H1 (cell line): ENCODE results near the gene LRRC18. TPM values are rescaled to one million over a fixed set of nuclear protein-coding genes. Genes with fewer than 3 reads are reported as not detected.
A peak's percentile ranks its signal among the peaks of the same experiment; 100 is the strongest.

ENCODE experiments used
- CEBPB ChIP-seq: IDR thresholded peaks from 2 replicates; pipeline ENCODE4 v1.6.1; 2012; ENCODE audit warnings: low read depth, low read length
- CHD7 ChIP-seq: fragments of 300-600 bp; sonication (generic); IDR thresholded peaks from 2 replicates; pipeline ENCODE4 v1.7.1; 2012; ENCODE audit warnings: low read length, moderate library complexity, mild to moderate bottlenecking, inconsistent platforms; ENCODE audit not compliant: insufficient replicate concordance
- HDAC2 ChIP-seq, 2 experiments: fragments of 300-600 bp in 1 of 2; sonication (generic) in 1 of 2; IDR thresholded peaks; 2 replicates each; pipeline ENCODE4 v1.6.1; 2011 to 2012; ENCODE audit warnings: low read depth in 2 of 2, low read length in 2 of 2, mild to moderate bottlenecking in 2 of 2, moderate library complexity in 2 of 2, borderline replicate concordance in 1 of 2, inconsistent platforms in 1 of 2
- MAFK ChIP-seq: IDR thresholded peaks from 2 replicates; pipeline ENCODE4 v1.6.1; 2012; ENCODE audit warnings: low read depth, mild to moderate bottlenecking, improper control_type of control experiment, low read length
- POLR2AphosphoS5 ChIP-seq: IDR thresholded peaks from 2 replicates; pipeline ENCODE4 v1.6.1; 2011; ENCODE audit warnings: low read depth, low read length
- RAD21 ChIP-seq, 2 experiments: IDR thresholded peaks in 1 of 2; conservative IDR thresholded peaks in 1 of 2; 2 replicates each; pipeline ENCODE4 v1.6.1; 2011; ENCODE audit warnings: low read depth in 2 of 2, low read length in 2 of 2, improper control_type of control experiment in 1 of 2, inconsistent platforms in 1 of 2, mild to moderate bottlenecking in 1 of 2, moderate library complexity in 1 of 2
- TBP ChIP-seq: IDR thresholded peaks from 2 replicates; pipeline ENCODE4 v1.6.1; 2011; ENCODE audit warnings: low read depth, low read length, improper control_type of control experiment
- TCF12 ChIP-seq: IDR thresholded peaks from 2 replicates; pipeline ENCODE4 v1.6.1; 2011; ENCODE audit warnings: low read depth, mild to moderate bottlenecking, low read length
- TEAD4 ChIP-seq: IDR thresholded peaks from 2 replicates; pipeline ENCODE4 v1.6.1; 2012; ENCODE audit warnings: low read depth, low read length, inconsistent platforms, mixed read lengths
- YY1 ChIP-seq: IDR thresholded peaks from 2 replicates; pipeline ENCODE4 v1.6.1; 2011; ENCODE audit warnings: low read depth, mild to moderate bottlenecking, low read length
- polyA plus RNA-seq, 7 experiments: library from polyadenylated mRNA; depleted of rRNA in 3 of 7; stranded (reverse) in 5 of 7; unstranded in 2 of 7; fragments of >200 nt in 5 of 7; fragments of 200-250 nt in 2 of 7; gene quantifications; 1 replicate in 5 of 7; 2 replicates in 1 of 7; 4 replicates in 1 of 7; pipeline versions ENCODE4 v1.2.1 to v1.2.3, GENCODE V29; 2011 to 2013; ENCODE audit warnings: missing spikeins in 2 of 7, mixed read lengths in 2 of 7
- total RNA-seq: library from RNA; stranded (reverse); fragmentation: NEBNext Ultra II Directional; extraction: Animal tissue kit (Norgen Biotek cat#: 25700); gene quantifications from 2 replicates; pipeline ENCODE4 v1.2.1, GENCODE V29; 2021

Gene LRRC18
- total and polyA plus RNA-seq, 2 of the 8 experiments (the other 6 are each of a cell fraction or from before 2014, with no cell fraction given), result not detected

GRCh38 chr10:48885376-48885775 is 54.3 kb downstream of the LRRC18 start (continued):
- TF ChIP-seq CHD7 (no peak), TBP (no peak), RAD21 (IDR thresholded peaks at IDR 0.05 in 1 of 2, conservative IDR thresholded peaks at IDR 0.05 in 1 of 2; ENCODE audit: low read depth in 2 of 2, low read length in 2 of 2) (peak; percentile 67 to 74), YY1 (no peak), CEBPB (no peak), TEAD4 (no peak), POLR2AphosphoS5 (no peak), TCF12 (no peak), HDAC2 (IDR thresholded peaks at IDR 0.05; ENCODE audit: borderline replicate concordance in 1 of 2, low read depth in 2 of 2, low read length in 2 of 2) (no peak), MAFK (no peak)
